HPDE6-E6E7 (cell line): Measurements from ENCODE around the gene IFI30.
A peak's percentile ranks its signal among the peaks of the same experiment; 100 is the strongest.

ENCODE experiments used
- DNase-seq: peaks from one replicate; pipeline ENCODE4 v3.0.0; 2011; ENCODE audit warnings: missing footprints; ENCODE audit errors: extremely low spot score

The IFI30 gene

GRCh38 chr19:18173572-18174288 is at the start of gene IFI30:
IFI30 (plus strand) TSS chr19:18173813; CDS start chr19:18173842, 29 bp downstream.
- DNase-seq: peak; percentile 70

GRCh38 chr19:18123819-18124218 is 49.8 kb upstream of the IFI30 start:
- DNase-seq: no peak

DNA sequence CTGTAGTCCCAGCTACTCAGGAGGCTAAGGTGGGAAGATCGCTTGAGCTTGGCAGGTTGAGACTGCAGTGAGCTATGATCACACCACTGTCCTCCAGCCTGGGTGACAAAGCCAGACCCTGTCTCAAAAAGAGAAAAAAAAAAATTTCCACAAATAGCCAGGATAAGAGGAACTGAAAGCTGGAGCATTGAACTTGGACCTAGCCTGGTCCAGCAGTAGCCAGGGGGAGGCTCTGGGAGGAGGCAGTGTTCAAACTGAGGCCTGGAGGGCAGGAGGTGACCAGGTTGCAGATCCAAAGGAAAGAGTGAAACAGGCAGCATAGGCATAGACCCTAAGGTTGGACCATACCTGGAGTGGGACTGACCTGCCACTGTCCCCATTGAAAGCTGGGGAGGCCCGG is 47.5 kb upstream of the IFI30 start:
- no peak for DNase-seq

GRCh38 chr19:18128044-18128443 is 45.6 kb upstream of the IFI30 start:
- no peak for DNase-seq

DNA sequence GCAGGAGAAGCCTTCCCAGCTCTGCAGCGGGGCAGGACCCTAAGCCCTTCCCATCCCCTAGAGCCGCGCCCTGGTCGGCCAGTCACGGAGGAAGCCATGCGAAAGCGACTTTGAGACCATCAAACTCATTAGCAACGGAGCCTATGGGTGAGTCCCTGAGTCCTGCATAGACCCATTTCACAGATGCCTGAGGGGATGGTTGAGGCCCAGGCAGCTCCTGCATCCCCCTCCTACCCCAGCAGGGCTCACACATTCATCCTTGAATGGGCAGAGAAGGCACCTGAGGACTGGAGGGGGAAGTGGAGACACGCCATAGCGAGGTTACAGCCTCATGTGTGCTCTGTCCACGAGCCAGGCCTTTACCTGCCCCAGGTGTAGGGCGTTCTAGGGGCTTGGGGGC is 44.8 kb upstream of the IFI30 start:
- DNase-seq: no peak

GRCh38 chr19:18130523-18131242 is 42.9 kb upstream of the IFI30 start:
- no peak for DNase-seq

DNA sequence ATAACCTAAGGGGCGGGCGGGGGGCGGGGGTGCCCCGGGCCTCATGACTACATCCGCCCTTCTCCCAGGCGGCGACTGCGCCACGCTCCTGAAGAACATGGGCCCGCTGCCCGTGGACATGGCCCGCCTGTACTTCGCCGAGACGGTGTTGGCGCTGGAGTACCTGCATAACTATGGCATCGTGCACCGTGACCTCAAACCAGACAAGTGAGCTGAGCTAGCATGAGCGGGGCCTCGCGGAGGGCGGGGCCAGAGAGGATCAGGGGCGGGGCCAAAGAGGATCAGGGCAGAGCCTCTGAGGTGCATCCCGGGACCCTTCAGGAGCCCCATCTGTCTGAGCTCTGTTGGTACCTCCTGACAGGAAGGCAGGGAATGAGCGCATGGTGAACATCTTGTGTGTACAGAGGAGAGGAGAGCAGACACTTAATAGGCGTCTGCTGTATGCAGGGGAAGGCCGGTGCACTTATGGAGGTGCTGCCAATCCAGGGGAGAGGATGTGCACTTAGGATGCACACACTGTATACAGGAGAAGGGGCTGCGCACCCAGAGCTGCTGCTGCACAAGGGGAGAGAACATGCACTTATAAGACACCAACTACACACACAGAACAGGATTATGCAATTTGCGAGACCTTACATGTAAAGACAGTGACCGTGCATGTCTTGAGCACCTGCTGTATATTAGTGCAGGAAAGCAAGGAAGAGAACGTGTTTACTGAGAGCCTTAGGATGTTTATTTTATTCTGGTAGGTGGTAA is 41.6 kb upstream of the IFI30 start:
- no peak for DNase-seq

DNA sequence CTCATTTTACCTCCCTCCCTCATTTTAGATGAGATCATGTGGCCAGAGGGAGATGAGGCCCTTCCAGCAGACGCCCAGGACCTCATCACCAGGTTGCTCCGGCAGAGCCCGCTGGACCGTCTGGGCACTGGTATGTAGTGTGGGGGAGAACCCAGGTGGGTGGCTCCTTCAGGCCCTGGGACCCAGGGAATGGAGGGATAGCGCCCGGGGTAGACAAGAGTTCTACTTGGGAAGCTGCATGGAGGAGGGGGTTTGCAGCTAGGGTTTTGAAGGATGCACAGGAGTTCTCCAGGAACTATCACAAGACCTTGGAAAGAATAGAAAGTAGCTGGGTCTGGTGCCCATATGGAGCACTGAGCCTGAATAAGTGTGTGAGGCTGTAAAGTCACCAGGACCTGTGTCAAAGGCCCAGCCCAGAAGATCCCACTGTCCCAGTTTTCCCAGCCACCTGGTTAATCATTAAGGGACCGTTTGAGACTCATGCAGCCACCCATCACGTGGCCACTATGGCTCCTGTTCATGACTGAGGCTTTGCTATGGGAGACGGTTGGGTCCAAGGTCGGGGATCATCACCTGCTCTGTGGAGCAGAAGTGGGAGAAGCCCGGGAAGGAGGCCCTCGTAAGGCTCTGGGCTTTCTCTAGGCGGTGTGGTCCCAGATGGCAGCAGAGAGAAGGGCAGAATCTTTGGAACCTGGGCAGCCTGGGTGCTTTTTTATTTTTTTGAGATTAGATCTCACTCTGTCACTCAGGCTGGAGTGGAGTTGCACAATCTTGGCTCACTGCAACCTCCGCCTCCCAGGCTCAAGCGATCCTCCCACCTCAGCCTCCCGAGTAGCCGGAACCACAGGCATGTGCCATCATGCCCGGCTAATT is 37.7 kb upstream of the IFI30 start:
- DNase-seq: no peak

GRCh38 chr19:18137242-18137641 is 36.4 kb upstream of the IFI30 start:
- no peak for DNase-seq

DNA sequence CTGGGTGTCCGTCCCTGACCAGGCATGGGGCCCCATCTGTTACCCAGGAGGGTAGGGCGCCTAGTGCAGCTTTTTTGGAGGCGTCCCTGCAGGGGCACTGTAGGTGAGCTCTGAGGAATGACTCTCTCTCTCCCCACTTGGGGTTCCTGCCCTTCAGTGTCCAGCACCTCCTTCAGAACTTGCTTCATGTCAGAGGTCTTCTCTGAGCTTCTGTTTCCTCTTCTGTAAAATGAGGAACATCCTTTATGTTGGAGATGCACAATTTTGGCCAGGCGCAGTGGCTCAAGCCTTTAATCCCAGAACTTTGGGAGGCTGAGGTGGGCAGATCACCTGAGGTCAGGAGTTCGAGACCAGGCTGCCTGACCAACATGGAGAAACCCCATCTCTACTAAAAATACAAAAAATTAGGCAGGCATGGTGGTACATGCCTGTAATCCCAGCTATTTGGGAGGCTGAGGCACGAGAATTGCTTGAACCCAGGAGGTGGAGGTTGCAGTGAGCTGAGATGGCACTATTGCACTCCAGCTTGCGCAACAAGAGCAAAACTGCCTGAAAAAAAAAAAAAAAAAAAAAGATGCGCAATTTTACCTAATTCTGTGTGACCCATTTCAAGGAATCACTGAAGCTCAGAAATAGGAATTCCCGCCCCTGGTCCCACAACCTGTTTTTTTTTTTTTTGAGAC is 35.8 kb upstream of the IFI30 start:
- no peak for DNase-seq

GRCh38 chr19:18140473-18140872 is 33.1 kb upstream of the IFI30 start:
- DNase-seq: no peak

DNA sequence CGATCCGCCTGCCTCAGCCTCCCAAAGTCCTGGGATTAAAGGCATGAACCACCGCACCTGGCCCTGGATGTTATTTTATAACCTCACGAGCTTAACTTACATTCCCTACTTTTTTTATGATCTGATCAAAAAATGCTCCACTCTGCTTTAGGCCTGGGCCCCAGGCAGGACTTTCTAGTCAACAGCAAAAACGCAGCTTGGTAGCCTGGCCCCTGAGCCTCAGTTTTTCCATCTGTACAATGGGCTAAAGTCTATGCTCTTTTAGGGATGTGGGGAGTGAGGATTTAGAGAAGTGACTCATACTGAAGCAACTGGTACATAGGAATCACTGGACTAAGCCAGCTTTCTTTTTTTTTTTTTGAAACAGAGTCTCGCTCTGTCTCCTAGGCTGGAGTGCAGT is 32.6 kb upstream of the IFI30 start:
- DNase-seq: no peak

DNA sequence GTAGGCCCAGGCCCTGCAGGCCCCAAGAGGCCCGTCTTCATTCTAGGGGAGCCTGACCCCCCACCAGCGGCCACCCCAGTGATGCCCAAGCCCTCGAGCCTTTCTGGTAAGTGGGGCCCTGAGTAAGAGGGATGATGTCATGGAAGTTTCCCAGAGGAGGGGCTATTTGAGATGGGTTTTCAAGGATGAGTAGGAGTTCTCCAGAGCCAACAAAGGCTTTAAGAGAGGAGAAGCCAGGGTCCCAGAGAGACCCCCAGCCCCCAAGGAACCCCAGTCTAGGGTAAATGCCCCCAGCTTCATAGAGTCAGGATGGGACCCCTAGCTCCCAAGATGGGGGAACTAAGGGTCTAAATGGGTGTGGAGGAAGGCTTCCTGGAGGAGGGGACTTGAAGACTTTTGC is 29.7 kb upstream of the IFI30 start:
- no peak for DNase-seq

DNA sequence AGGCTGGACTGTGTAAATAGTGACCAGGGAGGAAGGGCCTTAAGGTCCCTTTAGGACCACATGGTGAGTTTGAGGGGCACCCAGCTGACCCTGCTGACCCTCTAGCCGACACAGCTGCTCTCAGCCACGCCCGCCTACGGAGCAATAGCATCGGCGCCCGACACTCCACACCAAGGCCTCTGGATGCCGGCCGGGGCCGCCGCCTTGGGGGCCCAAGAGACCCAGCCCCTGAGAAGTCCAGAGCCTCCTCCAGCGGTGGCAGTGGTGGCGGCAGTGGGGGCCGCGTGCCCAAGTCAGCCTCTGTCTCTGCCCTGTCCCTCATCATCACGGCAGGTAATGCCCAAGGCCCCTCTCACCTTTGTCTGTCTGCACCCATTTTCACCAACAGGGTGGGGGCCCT is 29.3 kb upstream of the IFI30 start:
- no peak for DNase-seq

DNA sequence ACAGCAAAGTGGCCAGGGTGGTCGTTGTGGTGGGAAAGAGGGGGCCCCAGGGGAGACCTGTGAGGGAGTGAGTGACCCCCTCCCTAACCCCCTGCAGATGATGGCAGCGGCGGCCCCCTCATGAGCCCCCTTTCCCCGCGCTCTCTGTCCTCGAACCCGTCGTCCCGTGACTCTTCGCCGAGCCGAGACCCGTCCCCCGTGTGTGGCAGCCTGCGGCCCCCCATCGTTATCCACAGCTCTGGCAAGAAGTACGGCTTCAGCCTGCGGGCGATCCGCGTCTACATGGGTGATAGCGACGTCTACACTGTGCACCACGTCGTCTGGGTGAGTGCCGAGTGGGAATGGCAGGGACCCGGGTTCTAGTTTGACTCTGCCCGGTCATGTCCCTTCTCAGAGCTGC is 28.7 kb upstream of the IFI30 start:
- no peak for DNase-seq

DNA sequence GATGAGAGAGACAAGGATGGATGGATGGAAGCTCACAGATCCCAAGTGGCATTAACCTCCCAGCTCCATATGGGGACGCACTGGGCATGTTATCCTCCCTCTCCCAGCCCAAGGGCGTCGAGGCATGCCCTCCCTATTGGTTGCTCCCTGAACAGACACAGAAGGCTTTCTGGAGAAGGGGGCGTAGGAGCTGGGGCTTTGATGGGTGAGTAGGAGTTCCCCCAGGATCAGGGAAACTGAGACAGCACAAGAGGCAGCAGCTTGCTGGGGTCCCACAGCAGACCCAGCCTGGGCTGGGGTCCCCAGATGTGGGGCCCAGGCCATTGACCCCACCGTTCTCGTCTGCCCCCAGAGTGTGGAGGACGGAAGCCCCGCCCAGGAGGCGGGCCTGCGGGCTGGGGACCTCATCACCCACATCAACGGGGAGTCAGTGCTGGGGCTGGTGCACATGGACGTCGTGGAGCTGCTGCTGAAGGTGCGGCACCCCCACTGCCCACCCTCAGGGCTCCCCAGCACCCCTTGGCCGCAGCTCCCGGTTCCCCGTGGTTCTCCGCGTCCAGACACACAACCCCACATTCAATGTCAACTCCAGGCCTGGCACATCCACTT is 28.1 kb upstream of the IFI30 start:
- no peak for DNase-seq

GRCh38 chr19:18147396-18147795 is 26.2 kb upstream of the IFI30 start:
- no peak for DNase-seq

DNA sequence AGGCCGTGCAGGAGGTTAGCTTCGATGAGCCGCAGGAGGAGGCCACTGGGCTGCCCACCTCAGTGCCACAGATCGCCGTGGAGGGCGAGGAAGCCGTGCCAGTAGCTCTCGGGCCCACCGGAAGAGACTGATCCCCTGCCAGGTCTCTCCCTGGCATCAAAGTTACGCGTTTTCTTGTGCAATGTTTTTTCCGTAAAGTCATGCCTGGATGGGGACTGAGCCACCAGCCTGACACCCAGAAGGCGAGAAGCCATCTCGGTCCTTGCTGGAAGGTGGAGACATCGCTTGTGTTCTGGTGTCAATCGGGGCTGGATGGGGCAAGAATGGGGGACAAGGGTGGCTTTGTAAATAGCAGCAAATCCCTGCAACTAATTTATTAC is 24.0 kb upstream of the IFI30 start:
- DNase-seq: no peak

GRCh38 chr19:18150776-18151624 is 22.6 kb upstream of the IFI30 start:
- no peak for DNase-seq

GRCh38 chr19:18152442-18152816 is 21.2 kb upstream of the IFI30 start:
- peak; percentile 89 for DNase-seq
